Bronchial epithelial cell (primary cell): ENCODE results near the gene ITSN2. TPM values are rescaled to one million over a fixed set of nuclear protein-coding genes. Genes with fewer than 3 reads are reported as not detected.

Experiments used
- DNase-seq: peaks from one replicate; pipeline ENCODE4 v3.0.0-alpha.2; 2010; ENCODE audit warnings: low read depth
- FAIRE-seq: peaks from 2 replicates; lab custom pipeline; 2011; peaks lifted over from hg19 to GRCh38; lab: Jason Lieb, UNC
- H3K27me3 ChIP-seq: 2 replicates; pipeline ENCODE4 v1.5.1; 2011; ENCODE audit warnings: low read length; ENCODE audit not compliant: control insufficient read depth, insufficient read depth
- H3K36me3 ChIP-seq: 2 replicates; pipeline ENCODE4 v1.5.1; 2011; ENCODE audit warnings: low read length; ENCODE audit not compliant: control insufficient read depth, insufficient read depth
- H3K4me3 ChIP-seq: 2 replicates; pipeline ENCODE4 v1.5.1; 2011; ENCODE audit warnings: mild to moderate bottlenecking, low read depth, low read length, control low read depth
- total RNA-seq: library from RNA; depleted of rRNA; stranded (reverse); fragments of >200 nt; gene quantifications from 2 replicates; pipeline ENCODE4 v1.2.1, GENCODE V29; 2014
- TF ChIP-seq, protein P1 (sequence below): IDR thresholded peaks from 2 replicates; pipeline ENCODE4 v1.5.1; 2011; ENCODE audit warnings: mild to moderate bottlenecking, moderate library complexity, low read length, control low read depth, inconsistent platforms; ENCODE audit not compliant: insufficient read depth, severe bottlenecking

The ITSN2 gene
- total RNA-seq, 1 donor from 2014 or later: 26.3 TPM

DNA sequence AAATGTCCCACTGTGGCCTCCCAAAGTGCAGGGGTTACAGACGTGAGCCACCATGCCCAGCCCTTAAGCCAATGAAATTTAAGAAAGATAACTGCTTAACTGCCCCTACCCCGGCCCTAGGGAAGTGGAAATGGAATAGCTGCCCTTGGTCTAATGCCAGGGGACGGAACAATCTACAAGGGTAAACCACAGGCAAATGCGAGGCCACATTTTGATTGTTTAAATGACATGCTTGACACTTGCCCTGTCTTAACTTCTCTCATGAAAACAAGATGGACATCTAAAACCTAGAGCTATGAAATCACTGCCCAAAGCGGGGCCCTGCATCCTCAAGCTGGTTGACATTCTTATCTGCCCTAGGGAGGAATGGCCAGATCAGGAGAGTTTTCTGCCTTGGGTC is 5.5 kb upstream of the ITSN2 start:
- Histone ChIP-seq H3K4me3 (no peak overlapping the region), H3K27me3 (no peaks in the 10 kb centered on the region), H3K36me3 (no peaks in the 10 kb centered on the region)
- TF ChIP-seq, protein P1, sequence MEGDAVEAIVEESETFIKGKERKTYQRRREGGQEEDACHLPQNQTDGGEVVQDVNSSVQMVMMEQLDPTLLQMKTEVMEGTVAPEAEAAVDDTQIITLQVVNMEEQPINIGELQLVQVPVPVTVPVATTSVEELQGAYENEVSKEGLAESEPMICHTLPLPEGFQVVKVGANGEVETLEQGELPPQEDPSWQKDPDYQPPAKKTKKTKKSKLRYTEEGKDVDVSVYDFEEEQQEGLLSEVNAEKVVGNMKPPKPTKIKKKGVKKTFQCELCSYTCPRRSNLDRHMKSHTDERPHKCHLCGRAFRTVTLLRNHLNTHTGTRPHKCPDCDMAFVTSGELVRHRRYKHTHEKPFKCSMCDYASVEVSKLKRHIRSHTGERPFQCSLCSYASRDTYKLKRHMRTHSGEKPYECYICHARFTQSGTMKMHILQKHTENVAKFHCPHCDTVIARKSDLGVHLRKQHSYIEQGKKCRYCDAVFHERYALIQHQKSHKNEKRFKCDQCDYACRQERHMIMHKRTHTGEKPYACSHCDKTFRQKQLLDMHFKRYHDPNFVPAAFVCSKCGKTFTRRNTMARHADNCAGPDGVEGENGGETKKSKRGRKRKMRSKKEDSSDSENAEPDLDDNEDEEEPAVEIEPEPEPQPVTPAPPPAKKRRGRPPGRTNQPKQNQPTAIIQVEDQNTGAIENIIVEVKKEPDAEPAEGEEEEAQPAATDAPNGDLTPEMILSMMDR: no peak
- DNase-seq: no peak
- no peak for FAIRE-seq

DNA sequence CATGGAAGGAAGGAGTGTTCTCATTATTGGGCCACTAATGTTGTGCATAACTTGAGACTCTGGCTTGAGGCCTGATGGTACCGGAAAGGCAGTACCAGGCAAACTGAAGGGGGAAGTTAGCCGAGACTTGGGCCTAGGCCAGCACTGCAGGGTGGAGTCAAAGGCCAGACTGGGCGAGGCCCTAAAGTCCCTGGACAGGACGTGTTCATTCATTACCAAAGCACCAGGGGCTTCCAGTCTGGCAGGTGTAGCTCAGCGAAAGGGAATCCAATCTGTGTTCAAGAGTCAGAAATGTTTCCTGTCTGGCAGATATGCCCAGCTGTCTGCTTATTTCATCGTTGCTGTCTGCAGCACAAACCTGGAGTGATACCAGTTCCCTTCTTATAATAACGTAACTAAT is 4.7 kb upstream of the ITSN2 start:
- TF ChIP-seq, protein P1: no peak
- Histone ChIP-seq H3K27me3 (no peaks in the 10 kb centered on the region), H3K4me3 (no peak overlapping the region), H3K36me3 (no peaks in the 10 kb centered on the region)
- DNase-seq: peak; percentile 61
- no peak for FAIRE-seq

DNA sequence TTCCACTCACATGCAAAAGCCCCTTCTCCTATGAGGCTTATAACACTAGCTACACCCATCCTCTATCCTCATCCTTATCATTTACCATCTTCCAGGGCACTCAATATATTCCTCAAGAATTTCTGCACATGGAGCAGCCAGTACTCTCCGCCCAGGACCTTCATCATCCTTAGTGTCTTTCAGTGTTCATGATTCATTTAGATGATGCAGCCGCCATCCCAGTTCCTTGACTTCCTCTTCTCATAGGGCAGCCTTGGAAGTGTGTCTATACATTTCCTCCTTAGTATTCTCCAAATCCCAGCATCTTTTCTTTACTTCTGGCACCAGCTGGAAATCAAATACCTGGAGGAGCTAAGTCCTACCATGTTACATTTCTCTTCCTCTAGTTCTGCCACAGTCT is 3.0 kb upstream of the ITSN2 start:
- DNase-seq: no peak
- no peaks in the 10 kb centered on the region for H3K27me3 ChIP-seq
- no peak for FAIRE-seq
- H3K36me3 ChIP-seq: no peaks in the 10 kb centered on the region
- TF ChIP-seq, protein P1: no peak
- H3K4me3 ChIP-seq: no peak overlapping the region

DNA sequence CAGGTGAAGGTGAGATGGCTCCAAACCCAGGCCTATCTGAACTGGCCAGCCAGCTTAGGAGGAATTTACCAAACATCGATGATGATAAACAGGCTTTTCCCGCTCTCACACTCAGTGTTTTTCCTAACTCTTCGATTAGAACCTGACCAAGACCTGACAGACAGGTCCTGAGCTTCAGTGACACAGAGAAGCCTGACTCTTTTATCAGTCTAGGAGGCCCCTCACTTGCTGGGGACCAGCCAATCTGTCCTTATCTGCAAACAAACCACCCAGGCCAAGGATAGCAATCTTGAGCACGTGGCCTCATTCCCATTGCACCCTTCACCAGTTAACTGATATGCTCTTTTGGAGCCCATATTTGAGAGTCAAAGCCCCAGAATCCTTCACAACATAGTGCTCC is 1.9 kb upstream of the ITSN2 start:
- Histone ChIP-seq H3K27me3 (no peaks in the 10 kb centered on the region), H3K36me3 (no peaks in the 10 kb centered on the region), H3K4me3 (no peak overlapping the region)
- DNase-seq (peak; percentile 36), FAIRE-seq (no peak)
- TF ChIP-seq, protein P1: no peak

DNA sequence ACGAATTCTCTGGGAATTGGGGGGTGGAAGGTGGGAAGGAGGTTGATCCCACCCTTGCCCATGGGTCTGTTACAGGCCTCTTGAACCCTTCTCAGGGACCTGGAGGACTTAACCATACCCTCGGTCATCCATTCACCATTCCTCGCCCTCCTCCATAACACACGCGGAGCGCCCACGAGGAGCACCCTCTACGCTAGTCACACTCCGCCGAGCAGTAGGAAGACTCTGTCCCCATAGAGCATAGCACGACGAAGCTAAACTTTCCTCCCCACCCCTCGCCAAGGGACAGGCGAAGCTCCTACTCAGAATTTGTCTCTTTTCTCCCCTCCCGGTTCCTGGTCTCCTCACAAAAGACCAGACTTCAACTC is 611 bp upstream of the ITSN2 start:
- Histone ChIP-seq H3K36me3 (no peaks in the 10 kb centered on the region), H3K27me3 (no peaks in the 10 kb centered on the region), H3K4me3 (peak overlapping the region; percentile 85)
- TF ChIP-seq, protein P1: no peak
- FAIRE-seq: no peak
- DNase-seq: no peak
